Stimulated activated CD8-positive, alpha-beta memory T cell treated with anti-CD3 and anti-CD28 coated beads, Interleukin-12 subunit alpha, Interleukin-12 subunit beta, amount 100 ng/mL, for 24 hours (primary cell): ENCODE data around the gene SEC24A.
"Not testable (repeated sequence)": the region's sequence is repeated elsewhere in the genome, so short reads cannot be mapped to it uniquely, and the experiment has no call there.

Experiments
- DNase-seq: peaks from one replicate; pipeline ENCODE4 v3.0.0-alpha.2; 2020; ENCODE audit errors: extremely low read depth

Gene SEC24A

GRCh38 chr5:134649163-134649835 is 714 bp downstream of the SEC24A start:
- DNase-seq: no peak

- not testable (repeated sequence) for DNase-seq
These were observed 2.1 kb downstream of the SEC24A start for GRCh38 chr5:134650660-134651059.

- DNase-seq: no peak
These were observed 2.9 kb downstream of the SEC24A start for GRCh38 chr5:134651531-134651930.

- no peak for DNase-seq
These were observed 8.1 kb downstream of the SEC24A start for GRCh38 chr5:134656690-134657089.

GRCh38 chr5:134659456-134659855 is 10.9 kb downstream of the SEC24A start:
- DNase-seq: no peak

GRCh38 chr5:134659922-134660321 is 11.3 kb downstream of the SEC24A start:
- no peak for DNase-seq

GRCh38 chr5:134662971-134663370 is 14.4 kb downstream of the SEC24A start:
- DNase-seq: no peak

GRCh38 chr5:134664448-134664847 is 15.9 kb downstream of the SEC24A start:
- no peak for DNase-seq

- not testable (repeated sequence) for DNase-seq
These were observed 25.0 kb downstream of the SEC24A start for GRCh38 chr5:134673546-134673945.

- DNase-seq: not testable (repeated sequence)
These were observed 28.8 kb downstream of the SEC24A start for GRCh38 chr5:134677357-134677756.

- not testable (repeated sequence) for DNase-seq
These were observed 41.6 kb downstream of the SEC24A start for GRCh38 chr5:134690144-134690543.

- DNase-seq: no peak
These were observed 44.1 kb downstream of the SEC24A start for GRCh38 chr5:134692722-134693121.

- no peak for DNase-seq
These were observed 59.7 kb downstream of the SEC24A start for GRCh38 chr5:134708301-134708700.

- DNase-seq: no peak
These were observed 65.5 kb downstream of the SEC24A start for GRCh38 chr5:134714120-134714519.

- no peak for DNase-seq
These were observed 66.0 kb downstream of the SEC24A start for GRCh38 chr5:134714541-134714940.

GRCh38 chr5:134715466-134715865 is 66.9 kb downstream of the SEC24A start:
- not testable (repeated sequence) for DNase-seq

- DNase-seq: no peak
These were observed 76.3 kb downstream of the SEC24A start for GRCh38 chr5:134724872-134725271.

- no peak for DNase-seq
These were observed 84.2 kb downstream of the SEC24A start for GRCh38 chr5:134732819-134733218.

GRCh38 chr5:134735243-134735642 is 86.7 kb downstream of the SEC24A start:
- no peak for DNase-seq

GRCh38 chr5:134736173-134736812 is 87.7 kb downstream of the SEC24A start:
- no peak for DNase-seq

GRCh38 chr5:134738133-134738962 is 89.8 kb downstream of the SEC24A start, which contains the start of gene CAMLG:
Gene CAMLG, plus strand, starts transcription at chr5:134738548. Its CDS starts 73 bp downstream, at chr5:134738621.
- DNase-seq: peak; percentile 91

- no peak for DNase-seq
These were observed 90.5 kb downstream of the SEC24A start for GRCh38 chr5:134738963-134739661.
